ENCODE data around the gene NHLRC4.
"Not testable (repeated sequence)": the region's sequence is repeated elsewhere in the genome, so short reads cannot be mapped to it uniquely, and the experiment has no call there.

The NHLRC4 gene

DNA sequence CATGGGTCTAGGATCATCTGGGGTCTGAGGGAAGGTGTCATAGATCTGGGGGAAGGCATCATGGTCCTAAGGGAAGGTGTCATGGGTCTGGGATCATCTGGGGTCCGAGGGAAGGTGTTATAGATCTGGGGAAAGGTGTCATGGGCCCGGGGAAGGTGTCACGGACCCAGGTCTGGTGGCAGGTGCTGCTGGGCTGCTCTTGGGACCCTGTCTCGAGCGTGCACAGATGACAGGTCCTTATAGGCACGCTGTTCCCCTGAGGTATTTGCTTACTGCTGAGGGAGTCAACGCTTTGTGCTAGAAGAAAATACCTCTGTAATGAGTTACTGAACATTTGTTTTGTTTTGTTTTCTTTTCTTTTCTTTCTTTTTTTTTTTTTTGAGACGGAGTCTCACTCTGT, 24.4 kb downstream of the NHLRC4 start:
- DNase-seq (ENCODE audit: low read depth, low spot score), result no peak
- peak overlapping the region; percentile 76 for H3K4me3 ChIP-seq (ENCODE audit: low read length)

GRCh38 chr16:591892-592517, 25.2 kb downstream of the NHLRC4 start:
- DNase-seq (ENCODE audit: low read depth, low spot score), result no peak
- no peak overlapping the region for H3K4me3 ChIP-seq (ENCODE audit: low read length)

- no peak overlapping the region for H3K4me3 ChIP-seq (ENCODE audit: low read length)
- no peak for DNase-seq (ENCODE audit: low read depth, low spot score)
These were observed 25.9 kb downstream of the NHLRC4 start for GRCh38 chr16:592518-593306.

DNA sequence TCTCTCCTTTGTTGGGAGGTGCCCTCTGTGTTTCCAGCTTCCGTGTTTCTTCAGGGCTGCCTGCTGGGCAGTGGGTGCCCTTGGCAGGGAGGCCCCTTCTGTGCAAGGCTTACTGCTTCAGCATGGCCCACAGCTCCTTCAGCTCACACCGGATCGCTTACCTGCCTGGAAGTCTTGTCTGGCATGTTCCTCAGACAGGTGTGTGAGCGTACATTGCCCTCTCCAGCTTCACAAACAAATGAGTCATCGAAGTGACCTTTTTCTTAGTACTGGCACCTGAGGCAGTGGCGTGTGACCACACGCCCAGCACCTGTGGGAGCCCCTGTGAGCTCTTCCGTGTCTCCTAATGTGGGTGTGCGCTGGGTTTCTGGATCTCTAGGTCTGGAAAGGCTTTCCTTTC, 26.6 kb downstream of the NHLRC4 start:
- no peak for DNase-seq (ENCODE audit: low read depth, low spot score)
- H3K4me3 ChIP-seq (ENCODE audit: low read length), result no peak overlapping the region

GRCh38 chr16:593807-594206, 27.0 kb downstream of the NHLRC4 start:
- no peak for DNase-seq (ENCODE audit: low read depth, low spot score)
- H3K4me3 ChIP-seq (ENCODE audit: low read length), result no peak overlapping the region

- no peak for DNase-seq (ENCODE audit: low read depth, low spot score)
- no peak overlapping the region for H3K4me3 ChIP-seq (ENCODE audit: low read length)
These were observed 28.3 kb downstream of the NHLRC4 start for GRCh38 chr16:595094-595528.

- H3K4me3 ChIP-seq (ENCODE audit: low read length), result no peak overlapping the region
- no peak for DNase-seq (ENCODE audit: low read depth, low spot score)
These were observed 29.3 kb downstream of the NHLRC4 start for GRCh38 chr16:595942-596735.

DNA sequence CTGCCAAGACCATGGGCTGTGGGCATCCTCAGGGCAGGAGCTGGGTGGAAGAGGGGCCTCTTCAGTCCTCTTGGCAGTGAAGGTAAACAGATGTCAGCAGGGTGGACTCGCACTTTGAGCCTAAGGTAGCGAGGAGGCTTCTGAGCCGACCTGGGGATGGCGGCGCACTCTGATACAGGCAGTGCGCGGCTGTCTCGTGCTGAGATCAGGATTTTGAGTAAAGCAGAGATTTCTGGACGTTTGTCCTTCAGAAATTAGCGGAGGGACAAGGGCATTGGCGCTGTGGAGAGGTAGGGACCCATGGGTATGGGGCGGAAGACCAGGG, 29.9 kb downstream of the NHLRC4 start:
- no peak for DNase-seq (ENCODE audit: low read depth, low spot score)
- no peak overlapping the region for H3K4me3 ChIP-seq (ENCODE audit: low read length)

DNA sequence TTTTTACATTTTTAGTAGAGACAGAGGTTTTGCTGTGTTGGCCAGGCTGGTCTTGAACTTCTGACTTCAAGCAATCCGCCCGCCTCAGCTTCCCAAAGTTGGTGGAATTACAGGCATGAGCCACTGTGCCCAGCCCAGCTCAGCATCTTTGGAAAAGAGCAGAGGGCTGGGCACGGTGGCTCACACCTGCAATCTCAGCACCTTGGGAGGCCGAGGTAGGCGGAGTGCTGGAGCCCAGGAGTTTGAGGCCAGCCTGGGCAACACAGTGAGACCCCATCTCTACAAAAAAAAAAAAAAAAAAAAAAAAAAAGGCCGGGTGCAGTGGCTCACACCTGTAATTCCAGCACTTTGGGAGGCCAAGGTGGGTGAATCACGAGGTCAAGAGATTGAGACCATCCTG, 30.9 kb downstream of the NHLRC4 start:
- not testable (repeated sequence) for H3K4me3 ChIP-seq (ENCODE audit: low read length)

DNA sequence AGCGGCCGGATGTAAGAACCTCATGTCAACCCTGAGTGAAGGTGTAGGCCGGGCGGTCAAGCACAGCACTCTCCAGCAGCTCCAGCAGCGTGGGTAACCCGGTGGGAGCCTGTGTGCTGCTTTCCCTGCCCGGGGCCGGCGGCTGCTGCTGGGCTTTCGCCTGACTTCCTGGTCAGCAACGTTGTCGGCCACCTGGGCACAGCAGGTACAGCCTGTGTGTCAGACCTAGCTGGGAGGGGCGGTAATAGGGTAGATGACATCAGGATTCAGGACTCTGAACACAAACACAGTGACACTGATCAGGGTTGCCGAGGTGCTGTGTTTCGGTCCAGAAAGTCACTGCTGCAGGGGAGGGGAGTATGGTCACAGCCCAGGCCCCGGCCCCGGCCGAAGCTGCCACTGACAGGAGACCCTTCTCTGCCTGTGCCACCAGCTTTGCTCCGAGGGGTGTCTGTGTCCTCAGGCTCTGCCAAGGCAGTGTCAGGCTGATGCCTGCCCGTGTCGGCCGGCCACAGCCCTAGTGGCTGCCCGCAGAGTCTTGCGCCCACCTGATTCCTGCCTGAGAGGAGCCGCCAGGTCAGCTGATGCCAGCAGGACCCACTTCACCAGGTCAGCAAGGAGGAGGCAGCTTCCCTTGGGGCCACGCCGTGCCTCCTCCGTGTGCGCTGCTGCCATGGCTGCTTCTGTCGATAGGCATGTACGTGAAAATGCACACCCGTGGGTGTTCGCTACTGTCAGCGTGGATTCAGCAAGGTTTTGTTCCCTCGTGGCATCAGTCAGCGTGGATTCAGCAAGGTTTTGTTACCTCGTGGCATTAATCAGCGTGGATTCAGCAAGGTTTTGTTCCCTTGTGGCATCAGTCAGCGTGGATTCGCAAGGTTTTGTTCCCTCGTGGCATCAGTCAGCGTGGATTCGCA, 32.3 kb downstream of the NHLRC4 start:
- no peak for DNase-seq (ENCODE audit: low read depth, low spot score)
- no peak overlapping the region for H3K4me3 ChIP-seq (ENCODE audit: low read length)

More for the DNA sequence above, 30.9 kb downstream of the NHLRC4 start:
- DNase-seq (ENCODE audit: low read depth, low spot score), result not testable (repeated sequence)

GRCh38 chr16:600781-601180, 34.0 kb downstream of the NHLRC4 start:
- H3K4me3 ChIP-seq (ENCODE audit: low read length), result no peak overlapping the region
- peak; percentile 44 for DNase-seq (ENCODE audit: low read depth, low spot score)

DNA sequence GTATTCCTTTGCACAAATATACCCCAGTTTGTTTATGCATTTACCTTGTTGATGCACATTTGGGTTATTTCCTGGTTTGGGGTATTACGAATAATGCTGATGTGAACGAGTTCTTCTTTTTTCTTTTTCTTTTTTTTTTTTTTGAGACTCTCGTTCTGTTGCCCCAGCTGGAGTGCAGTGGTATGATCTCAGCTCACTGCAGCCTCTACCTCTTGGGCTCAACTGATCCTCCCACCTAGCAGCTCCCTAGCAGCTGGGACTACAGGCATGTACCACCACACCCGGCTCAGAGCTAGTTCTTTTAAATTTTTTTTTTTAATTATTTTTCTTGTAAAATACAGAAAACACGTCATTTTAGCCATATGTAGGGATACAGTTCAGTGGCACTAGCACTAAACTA, 37.1 kb downstream of the NHLRC4 start:
- H3K4me3 ChIP-seq (ENCODE audit: low read length), result no peak overlapping the region
- DNase-seq (ENCODE audit: low read depth, low spot score), result no peak

GRCh38 chr16:606656-607307, 40.0 kb downstream of the NHLRC4 start:
- DNase-seq (ENCODE audit: low read depth, low spot score), result no peak
- no peak overlapping the region for H3K4me3 ChIP-seq (ENCODE audit: low read length)

DNA sequence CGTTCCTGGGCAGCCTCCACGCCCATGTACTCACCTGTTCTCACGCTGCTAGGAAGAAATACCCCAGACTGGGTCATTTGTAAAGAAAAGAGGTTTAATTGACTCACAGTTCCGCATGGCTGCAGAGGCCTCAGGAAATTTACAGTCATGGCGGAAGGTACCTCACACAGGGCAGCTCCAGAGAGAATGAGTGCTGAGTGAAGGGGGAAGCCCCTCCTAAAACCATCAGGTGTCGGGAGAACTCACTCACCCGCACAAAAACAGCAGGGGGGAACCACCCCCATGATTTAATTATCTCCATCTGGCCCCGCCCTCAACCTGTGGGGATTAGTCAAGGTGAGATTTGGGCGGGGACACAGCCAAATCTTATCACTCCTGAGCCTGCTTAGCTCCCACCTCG, 41.2 kb downstream of the NHLRC4 start:
- DNase-seq (ENCODE audit: low read depth, low spot score), result no peak
- no peak overlapping the region for H3K4me3 ChIP-seq (ENCODE audit: low read length)

DNA sequence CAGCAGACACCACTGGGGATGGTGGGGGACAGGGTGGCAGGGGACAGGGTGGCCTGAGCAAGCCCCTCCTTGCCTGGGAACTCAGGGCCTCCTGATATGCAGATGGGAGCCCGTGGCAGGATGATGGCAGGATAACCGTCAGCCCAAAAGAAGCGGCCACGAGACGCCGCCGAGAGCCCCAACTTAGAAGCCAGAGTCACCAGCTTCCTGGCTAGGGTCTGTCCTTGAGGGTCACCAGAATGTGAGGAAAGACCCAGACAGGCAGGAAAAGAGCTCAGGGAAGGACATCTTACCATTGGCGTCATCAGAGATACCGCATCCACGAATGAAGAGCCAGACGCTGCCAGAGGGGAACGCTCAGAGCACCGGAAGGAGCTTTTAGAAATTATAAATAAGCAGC, 42.5 kb downstream of the NHLRC4 start:
- DNase-seq (ENCODE audit: low read depth, low spot score), result no peak
- no peak overlapping the region for H3K4me3 ChIP-seq (ENCODE audit: low read length)

- DNase-seq (ENCODE audit: low read depth, low spot score), result no peak
- H3K4me3 ChIP-seq (ENCODE audit: low read length), result no peak overlapping the region
These were observed 43.2 kb downstream of the NHLRC4 start for GRCh38 chr16:609984-610383.

DNA sequence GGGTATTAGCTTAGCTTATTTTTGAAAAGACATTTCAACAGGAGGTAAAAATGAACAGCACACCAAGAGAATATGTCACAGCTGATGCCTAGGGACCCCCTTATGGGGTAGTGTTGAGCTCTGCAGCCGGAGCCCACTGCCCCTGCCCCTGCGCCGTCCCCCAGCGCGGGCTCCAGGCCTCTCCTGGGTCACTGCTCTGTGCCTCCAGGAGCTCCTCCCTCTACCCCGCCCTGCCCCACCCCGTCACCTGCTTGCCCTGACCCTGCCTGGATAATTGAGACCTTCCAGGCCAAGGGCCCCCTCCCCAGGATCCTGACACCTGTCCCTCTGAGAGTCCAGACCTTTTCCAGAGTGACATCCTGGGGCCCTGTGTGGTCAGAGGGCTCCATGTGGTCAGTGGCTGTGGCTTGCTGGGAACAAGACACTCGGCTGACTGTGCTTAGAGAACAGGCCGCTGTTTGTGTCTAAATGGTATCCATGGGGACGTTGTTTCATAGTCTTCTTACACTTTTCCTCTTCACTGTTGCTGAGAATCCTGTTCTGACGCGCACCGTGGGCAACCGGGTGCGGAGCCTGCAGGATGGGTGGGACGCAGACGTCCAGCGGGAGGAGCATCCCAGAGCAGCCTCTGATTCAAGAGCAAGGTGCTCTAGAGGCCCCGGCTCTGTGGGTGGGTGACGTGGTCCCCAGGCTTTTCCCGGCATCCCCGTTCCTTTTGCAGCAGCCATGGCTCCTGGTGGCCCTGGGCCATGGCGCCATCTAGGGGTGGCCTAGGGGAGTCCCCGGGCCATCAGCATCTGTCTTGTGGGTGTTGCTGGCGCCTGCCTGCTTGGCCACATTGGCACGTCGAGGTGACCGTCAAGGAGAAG, 43.9 kb downstream of the NHLRC4 start:
- no peak overlapping the region for H3K4me3 ChIP-seq (ENCODE audit: low read length)
- DNase-seq (ENCODE audit: low read depth, low spot score), result peak; percentile 31

DNA sequence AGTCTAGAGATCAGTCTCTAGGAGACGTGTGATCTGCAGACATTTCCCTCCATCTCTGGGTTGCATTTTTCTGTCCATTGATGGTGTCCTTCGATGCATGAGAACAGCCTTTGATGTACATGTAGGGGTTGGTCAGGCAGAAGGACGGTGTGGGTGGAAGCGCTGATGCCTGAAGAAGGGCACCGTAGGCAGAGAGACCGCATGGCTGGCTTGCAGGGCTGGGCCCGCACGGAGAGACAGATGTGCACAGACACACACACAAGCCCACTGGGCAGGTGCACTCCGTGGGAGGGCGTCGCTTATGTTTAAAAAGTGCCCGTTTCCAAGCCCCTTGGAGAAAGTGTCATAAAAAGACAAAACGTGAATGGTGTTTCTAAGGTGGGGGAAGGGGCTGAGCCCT, 48.3 kb downstream of the NHLRC4 start:
- no peak for DNase-seq (ENCODE audit: low read depth, low spot score)

More for the DNA sequence above, 48.3 kb downstream of the NHLRC4 start:
- H3K4me3 ChIP-seq (ENCODE audit: low read length), result no peak overlapping the region

Measured in Jurkat, Clone E6-1 (cell line).